ENCODE results near the gene ZBTB8A.

DNA sequence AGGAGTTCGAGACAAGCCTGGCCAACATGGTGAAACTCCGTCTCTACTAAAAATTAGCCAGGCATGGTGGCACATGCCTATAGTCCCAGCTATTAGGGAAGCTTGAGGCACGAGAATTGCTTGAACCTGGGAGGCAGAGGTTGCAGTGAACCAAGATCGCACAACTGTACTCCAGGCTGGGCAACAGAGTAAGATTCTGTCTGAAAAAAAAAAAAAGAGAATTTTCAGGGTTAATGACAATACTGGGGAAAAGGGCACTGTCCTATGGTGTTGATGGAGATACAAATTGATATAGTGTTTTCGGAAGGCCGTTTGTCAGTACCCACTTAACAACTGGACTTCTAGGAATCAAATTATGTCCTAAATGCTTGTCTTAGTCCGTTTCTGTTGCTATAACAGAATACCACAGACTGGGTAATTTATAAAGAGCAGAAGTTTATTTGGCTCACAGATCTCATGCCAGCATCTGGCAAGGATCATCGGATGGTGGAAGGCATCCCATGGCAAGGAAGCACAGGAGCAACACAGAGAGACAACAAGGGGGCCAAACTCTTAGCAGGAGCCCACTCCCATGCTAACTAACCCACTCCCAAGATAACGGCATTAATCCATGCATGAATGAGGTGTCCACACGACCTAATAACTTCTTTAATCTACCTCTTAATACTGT lies 41.3 kb downstream of the ZBTB8A start:
- TF ChIP-seq, protein P1, sequence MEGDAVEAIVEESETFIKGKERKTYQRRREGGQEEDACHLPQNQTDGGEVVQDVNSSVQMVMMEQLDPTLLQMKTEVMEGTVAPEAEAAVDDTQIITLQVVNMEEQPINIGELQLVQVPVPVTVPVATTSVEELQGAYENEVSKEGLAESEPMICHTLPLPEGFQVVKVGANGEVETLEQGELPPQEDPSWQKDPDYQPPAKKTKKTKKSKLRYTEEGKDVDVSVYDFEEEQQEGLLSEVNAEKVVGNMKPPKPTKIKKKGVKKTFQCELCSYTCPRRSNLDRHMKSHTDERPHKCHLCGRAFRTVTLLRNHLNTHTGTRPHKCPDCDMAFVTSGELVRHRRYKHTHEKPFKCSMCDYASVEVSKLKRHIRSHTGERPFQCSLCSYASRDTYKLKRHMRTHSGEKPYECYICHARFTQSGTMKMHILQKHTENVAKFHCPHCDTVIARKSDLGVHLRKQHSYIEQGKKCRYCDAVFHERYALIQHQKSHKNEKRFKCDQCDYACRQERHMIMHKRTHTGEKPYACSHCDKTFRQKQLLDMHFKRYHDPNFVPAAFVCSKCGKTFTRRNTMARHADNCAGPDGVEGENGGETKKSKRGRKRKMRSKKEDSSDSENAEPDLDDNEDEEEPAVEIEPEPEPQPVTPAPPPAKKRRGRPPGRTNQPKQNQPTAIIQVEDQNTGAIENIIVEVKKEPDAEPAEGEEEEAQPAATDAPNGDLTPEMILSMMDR (IDR thresholded peaks at IDR 0.05): no peak
- TF ChIP-seq POLR2A (IDR thresholded peaks at IDR 0.05): no peak
